ENCODE measurements around the gene PCDHB7.
"Not testable (repeated sequence)": the region's sequence is repeated elsewhere in the genome, so short reads cannot be mapped to it uniquely, and the experiment has no call there.

- TF ChIP-seq, protein P1, sequence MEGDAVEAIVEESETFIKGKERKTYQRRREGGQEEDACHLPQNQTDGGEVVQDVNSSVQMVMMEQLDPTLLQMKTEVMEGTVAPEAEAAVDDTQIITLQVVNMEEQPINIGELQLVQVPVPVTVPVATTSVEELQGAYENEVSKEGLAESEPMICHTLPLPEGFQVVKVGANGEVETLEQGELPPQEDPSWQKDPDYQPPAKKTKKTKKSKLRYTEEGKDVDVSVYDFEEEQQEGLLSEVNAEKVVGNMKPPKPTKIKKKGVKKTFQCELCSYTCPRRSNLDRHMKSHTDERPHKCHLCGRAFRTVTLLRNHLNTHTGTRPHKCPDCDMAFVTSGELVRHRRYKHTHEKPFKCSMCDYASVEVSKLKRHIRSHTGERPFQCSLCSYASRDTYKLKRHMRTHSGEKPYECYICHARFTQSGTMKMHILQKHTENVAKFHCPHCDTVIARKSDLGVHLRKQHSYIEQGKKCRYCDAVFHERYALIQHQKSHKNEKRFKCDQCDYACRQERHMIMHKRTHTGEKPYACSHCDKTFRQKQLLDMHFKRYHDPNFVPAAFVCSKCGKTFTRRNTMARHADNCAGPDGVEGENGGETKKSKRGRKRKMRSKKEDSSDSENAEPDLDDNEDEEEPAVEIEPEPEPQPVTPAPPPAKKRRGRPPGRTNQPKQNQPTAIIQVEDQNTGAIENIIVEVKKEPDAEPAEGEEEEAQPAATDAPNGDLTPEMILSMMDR (IDR thresholded peaks at IDR 0.05) = not testable (repeated sequence)
- TF ChIP-seq EZH2phosphoT487 (IDR thresholded peaks at IDR 0.05) = not testable (repeated sequence)
Observed at GRCh38 chr5:141194332-141194731, 21.9 kb downstream of the PCDHB7 start.
